C4-2B (cell line): Measurements from ENCODE around the gene AHR.

Experiments
- CTCF ChIP-seq: fragments of 450-650 bp; conservative IDR thresholded peaks from 2 replicates; pipeline ENCODE4 v1.5.1; 2017; ENCODE audit warnings: mild to moderate bottlenecking
- ZFX ChIP-seq: fragments of 450-650 bp; IDR thresholded peaks from 2 replicates; pipeline ENCODE4 v1.6.1; 2017

DNA sequence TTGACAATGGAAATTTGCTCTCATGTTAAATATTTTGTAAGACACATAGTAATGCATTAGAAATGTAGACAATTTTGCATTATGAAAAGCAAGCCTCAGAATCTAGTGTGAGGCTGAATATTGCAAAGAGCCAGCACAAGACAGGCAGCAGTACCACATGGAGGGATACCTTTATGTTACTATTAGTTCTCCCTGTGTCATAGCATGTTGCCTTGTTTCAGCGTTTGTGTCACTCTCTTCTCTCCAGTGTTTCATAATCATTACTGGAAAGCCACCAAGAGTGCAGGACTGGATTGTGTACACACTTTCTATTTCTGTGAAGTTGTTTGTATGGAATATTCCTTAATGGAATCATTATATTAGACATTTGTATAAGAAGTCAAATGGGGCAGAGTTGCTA lies 8.5 kb downstream of the AHR start:
- TF ChIP-seq CTCF: no peak
- TF ChIP-seq ZFX: no peak
